NCI-H1105 (cell line): ENCODE data around the gene FUT6.

Source experiments
- DNase-seq: peaks from one replicate; lab custom pipeline; 2025; lab: John Stamatoyannopoulos, UW

The FUT6 gene

DNA sequence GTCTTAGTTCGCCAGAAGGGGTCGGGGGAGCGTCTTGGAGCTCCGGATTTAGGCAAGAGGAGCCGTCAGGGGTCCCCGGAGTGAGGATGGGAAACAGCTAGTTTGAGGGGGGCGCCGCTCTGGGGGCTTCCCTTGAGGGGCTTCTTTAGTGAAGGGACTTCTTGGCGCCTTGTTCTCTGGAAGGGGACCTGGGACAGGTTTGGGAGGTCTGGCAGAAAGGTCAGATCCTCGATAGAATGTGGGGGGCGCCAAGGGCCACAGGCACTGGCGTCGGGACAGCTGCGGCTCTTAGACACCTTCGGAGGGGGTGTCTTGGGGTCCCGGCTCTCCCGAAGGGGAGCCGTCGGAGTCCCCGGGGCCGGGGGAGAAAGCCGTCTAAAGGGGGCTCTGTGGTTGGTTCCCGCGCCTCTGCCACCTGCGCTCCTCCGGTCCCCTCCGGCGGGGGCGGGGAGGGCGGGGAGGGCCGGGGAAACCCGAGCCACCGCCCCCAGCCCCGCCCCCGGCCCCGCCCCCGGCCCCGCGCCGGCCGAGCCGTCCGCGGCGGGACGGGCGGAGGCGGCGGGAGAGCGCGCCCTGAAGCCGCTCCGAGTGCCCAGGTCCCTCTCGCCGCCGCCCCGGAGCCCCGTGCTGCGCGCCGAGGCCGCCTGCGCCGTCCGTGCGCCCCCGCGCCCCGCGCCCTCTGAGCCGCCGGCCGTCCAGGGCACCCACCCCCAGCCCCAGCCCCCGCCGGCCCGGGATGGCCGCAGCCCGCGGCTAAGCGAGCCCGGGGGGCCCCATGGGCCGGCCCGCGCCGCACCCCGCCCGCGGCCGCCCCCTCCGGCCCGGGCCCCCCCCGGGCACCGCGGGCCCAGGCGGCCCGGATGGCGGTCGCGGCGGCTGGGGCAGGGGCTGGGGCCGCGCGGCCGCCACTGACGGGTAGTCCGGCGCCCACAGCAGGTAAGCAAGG lies 34.7 kb downstream of the FUT6 start, which contains the start of gene NRTN:
Gene NRTN (plus strand): TSS at position 552 of the 946 bp plus-strand sequence. CDS start 19,099 bp downstream, outside the sequence.
- DNase-seq, result peak; percentile 47

DNA sequence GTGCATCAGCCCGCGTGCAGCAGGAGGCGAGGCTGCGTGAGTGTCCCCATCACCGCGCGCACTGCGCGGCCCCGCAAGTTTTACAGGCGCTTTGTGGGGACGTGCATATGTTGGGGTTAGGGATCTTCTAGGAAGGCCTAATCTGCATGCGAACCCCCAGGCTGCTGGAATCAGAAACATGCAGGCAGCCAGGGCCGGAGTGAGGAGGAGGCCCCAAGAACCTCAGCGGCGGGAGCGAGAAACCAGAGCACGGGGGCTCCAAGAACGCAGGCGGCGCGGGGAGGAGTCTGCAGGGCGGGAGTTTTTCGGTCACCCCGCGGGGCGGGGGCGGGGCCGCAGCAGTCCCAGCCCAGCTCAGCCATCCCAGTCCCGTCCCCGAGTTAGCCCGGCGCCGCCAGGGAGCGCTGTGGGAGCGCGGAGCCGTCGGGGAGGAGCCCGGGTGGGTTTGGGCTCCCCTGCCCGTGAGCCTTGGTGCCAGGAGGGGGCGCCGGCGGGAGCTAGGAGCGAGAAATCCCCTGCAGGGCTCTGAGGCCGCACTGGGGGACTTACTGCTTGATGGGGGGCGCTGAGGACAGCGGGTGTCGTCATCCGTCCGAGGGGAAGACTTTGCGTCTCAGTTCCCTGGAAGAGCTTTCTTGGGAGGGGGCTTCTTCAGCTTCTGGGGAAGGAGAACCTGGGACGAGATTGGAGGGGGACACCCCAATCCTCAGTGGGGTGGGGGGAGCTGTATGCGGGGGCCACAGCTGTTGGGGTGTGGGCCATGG lies 35.6 kb downstream of the FUT6 start:
- peak; percentile 93 for DNase-seq

DNA sequence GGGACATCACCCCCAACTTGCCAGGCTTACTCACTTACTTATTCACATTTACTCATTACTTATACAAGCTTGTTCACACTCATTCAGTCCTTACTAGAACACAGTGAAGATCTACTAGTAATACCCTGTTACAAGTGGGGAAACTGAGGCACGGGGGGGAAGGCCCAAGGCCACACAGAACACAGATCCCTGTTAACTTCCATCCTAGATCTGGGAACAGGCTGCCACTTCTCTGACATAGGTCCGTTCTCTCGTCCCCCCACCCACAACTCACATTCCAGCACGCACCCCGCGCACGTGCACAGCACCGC lies 36.1 kb downstream of the FUT6 start:
- DNase-seq, result no peak

DNA sequence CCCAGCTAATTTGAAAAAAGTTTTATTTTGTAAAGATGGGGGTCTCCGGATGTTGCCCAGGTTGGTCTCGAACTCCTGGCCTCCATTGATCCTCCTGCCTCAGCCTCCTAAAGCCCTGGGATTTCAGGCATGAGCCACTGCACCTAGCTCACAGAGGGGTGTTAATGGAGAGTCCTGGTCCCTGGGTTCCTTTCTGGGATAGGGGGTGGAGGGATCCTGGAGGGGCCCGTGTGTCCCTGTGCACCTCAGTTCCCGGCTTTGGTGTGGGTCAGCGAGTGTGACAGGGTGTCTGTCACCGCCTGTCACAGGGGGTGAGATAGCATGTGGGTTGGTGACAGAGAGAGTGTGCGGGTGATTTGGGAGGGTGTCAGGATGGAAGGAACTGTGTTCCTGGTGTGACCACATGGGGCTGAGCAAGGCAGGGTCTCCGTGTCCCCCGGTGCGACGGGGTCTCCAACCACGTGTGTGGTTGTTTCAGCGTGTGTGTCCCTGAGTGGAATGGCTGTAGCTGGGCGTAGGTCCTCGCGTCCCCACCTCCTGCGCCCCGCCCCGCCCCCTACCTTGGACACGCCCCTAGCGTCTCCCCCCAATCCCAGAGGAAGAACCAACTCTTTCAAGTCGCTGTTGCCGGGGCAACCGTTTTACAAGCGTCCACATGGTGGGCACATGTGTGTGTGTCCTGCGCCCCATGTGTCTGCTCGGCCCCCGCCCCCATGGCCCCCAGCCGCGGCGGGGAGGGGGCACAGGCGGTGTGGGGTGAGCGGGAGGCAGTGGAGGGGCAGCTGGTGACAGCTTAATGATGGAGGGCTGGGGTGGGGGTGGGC lies 37.5 kb downstream of the FUT6 start:
- DNase-seq, result no peak

DNA sequence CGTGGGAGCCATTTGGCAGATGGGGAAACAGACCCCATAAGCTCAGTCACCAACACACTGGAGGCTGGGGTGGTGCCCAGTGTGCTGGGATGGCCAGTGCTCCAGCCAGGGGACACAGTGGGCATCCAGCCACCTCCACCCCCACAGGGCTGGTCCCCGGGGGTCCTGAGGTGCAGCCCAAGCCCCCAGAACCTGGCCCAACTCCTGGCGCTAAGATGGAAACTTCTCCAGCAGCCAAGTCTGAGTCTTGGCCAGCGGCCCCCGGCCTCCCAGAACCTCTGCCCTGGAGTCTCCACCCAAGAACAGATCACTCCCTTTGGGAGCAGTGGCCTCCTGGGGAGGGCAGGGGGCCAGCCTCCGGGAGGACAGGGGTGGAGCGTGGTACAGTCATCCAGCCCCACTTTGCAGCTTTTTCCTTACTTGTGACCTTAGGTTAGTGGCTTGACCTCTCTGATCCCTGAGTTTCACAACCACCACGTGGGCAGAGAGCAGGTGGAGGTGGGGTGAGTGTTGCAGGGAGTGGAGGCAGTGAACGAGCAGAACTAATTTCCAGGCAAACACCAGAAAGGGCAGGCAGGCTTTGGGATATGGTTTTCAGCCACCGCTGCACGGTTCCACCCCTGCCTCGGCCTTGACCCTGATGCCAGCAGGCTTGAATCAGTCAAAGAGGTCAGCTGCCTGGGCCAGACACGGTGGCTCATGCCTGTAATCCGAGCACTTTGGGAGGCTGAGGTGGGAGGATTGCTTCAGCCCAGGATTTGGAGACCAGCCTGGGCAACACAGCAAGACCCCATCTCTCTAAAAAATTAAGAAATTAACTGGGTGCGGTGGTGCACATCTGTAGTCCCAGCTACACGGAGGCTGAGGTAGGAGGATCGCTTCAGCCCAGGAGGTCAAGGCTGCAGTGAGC lies 38.9 kb downstream of the FUT6 start:
- DNase-seq, result no peak

DNA sequence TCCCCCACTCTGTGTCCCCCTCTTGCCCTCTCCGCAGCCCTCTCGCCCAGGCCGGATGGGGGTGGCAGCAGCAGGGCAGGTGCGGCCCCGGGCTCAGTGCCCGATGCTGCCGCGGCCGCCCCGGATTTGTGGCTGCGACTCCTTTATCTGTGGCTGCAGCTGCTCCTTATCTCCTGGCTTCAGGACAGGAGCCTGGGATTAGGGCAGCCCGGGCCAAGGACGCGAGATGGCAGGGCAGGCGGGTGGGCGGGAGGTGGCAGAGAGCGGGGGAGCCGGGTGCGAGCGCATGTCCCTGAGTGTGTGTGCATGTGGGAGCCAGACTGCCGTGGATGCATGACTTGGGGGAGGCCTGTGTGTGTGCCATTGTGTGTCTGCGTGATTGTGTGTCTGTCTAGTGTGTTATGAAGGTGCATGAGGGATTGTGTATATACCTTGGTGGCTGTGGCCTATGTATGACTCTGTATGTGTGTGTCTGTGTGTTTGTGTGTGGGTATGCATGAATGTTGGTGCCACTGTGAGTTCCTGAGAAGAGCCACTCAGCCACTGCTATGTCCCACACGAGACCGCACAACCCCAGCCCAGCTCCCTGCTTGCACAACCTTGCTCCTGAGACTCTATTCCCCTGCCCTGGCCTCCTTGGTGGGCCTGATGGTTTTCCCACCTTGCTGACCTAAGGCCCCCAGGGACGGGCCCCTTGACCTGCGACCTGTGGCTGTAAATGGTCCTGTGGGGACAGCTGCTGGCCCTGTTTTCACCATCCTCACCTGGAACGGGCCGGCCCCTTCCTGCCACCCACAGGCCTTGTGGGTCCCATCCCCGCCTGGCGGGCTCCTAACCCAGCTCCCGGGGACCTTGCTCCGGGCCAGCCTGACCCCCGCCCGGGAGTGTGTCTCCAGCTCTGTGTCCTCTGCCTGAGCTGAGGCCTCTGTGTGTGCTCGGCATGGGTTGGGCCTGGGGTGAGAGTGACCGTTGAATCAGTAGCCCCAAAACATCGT lies 40.0 kb downstream of the FUT6 start:
- DNase-seq, result peak; percentile 53

DNA sequence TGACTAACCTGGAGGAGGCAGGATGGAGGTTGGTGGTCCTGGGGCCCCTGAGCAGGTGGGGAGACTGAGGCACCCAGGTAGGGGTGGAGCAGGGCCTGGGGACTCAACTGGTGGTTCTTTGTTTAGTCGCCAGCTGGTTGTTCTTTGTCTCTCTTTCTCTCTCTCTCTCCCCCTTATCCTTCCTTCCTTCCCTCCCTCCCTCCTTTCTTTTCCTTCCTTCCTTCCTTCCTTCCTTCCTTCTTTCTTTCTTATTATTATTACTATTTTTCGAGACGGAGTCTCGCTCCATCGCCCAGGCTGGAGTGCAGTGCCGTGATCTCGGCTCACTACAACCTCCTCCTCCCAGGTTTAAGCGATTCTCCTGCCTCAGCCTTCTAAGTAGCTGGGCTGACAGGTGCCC lies 41.3 kb downstream of the FUT6 start:
- no peak for DNase-seq

DNA sequence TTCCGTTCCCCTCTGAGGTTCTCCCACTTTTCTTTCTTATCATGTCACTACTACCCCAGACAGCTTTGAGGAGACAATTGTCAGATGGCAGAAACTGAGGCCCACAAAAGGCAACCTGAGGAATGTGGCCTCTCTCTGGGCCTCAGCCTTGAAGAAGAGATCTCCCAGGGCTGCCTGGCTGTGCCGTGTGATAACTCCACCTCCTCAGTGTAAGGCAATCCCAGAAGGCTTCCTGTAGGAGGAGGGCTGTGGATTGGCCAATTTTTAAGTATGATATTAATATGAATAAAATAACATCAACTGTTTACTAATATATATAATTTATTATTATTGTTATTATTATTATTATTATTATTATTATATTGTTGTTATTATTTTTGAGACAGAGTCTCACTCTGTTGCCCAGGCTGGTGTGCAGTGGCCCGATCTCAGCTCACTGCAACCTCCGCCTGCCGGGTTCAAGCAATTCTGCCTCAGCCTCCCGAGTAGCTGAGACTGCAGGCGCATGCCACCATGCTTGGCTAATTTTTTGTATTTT lies 44.1 kb downstream of the FUT6 start:
- no peak for DNase-seq

DNA sequence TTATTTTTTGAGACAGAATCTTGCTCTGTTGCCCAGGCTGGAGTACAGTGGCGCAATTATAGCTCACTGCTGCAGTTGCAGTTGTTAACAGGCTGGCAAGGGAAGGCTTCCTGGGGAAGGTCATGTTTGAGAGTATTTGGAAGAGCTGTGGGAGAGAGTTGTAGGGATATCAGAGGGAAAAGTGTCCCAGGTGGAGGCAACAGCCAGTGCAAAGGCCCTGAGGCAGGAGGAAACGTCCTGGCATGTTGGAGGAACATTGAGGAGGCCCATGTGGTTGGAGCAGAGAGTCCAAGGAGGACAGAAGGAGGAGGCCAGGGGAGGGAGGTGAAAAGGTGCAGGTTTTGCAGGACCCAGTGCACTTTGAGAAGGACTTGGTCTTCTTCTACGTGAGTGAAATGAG lies 46.3 kb downstream of the FUT6 start:
- no peak for DNase-seq

DNA sequence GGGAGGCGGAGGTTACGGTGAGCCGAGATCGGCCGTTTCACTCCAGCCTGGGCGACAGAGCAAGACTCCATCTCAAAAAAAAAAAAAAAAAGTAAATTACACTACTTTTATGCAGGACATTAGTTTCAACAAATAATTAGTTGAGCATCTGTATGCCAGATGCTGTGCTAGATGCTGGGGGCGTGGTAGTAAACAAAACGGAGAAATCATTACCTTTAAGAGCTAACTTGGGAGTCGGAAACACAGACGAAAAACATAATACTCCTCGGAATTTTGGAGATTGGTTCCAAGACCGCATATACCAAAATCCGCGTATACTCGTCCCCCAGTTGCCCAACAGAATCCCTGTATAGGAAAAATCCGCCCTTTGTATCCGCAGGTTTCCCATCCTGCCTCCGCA lies 47.3 kb downstream of the FUT6 start:
- no peak for DNase-seq

DNA sequence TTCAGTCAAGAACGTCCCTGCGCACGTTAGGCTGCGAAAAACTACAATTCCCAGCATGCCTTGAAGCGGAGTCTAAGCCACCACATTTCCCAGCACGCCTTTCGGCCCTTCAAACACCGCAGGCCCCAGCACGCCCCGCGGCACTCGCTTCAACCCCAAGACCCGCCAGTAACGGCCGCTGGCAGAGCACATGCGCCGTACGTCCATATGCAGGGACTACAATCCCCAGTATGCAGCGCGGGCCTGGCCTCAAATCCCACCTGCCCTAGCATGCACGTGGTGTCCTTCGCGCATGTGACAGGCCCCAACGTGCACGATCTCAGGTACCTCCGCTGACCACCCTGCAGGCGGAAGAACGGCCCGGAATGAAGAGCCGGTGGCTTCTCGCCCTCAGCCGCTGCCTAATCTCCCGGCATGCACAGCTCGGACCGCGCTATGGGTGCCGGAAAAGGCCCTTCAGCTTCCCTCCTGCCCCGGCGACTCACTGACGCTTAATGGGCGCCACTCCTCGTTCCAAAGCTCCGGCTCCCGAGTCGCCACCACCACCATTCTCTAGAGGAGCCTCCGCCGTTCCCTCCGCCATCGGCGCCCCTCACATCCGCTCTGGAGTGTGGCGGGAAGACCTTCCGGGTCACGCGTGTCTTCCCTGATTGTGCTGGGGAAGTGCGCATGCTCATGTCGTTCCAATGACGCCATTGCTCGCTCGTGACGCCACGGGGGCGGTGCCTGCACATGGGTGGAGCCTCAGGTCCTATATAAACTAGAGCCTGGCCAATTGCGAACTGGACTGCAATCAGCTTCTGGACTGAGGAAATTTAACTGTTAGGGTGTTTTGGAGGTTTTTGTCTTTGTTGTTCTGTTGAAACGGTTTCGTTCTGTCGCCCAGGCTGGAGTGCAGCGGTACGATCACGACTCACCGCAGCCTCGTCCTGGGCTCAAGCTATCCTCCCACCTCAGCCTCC lies 48.7 kb downstream of the FUT6 start, which contains the start of gene DUS3L:
Gene DUS3L (minus strand): TSS at position 605 of the 962 bp plus-strand sequence. CDS start 22 bp downstream, at position 583.
- peak; percentile 97 for DNase-seq

DNA sequence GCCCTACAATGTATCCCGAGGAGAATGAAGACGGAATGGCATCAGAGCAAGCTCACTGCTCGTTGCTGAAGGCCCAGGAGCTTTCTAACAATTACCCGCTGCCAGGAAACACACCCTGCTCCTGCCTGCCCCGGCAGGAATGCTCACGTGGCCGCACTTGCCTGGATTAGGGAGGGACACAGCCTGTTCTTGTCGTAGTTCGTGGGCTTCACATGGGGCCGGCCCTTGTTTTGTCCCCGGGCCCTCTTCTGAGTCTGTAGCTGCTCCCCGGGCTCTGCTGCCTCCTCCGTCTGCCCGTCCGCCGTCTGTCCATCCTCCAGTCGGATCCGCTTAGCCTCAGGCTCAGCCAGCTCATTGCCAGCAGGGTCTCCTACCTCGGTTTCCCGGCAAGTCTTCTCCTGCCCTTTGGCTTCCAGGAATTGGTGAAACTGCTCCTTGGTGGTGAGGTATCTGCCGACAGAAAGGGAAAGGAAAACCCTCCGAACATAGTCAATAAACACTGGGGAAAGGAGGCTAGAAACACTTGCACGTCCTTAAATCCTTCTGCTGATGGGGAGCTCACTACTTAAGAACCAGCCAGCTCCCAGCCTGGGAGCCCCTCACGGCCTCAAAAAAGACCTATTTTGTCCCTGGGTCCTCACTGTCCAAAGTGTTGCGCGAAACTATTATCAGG lies 49.5 kb downstream of the FUT6 start:
- DNase-seq, result no peak

DNA sequence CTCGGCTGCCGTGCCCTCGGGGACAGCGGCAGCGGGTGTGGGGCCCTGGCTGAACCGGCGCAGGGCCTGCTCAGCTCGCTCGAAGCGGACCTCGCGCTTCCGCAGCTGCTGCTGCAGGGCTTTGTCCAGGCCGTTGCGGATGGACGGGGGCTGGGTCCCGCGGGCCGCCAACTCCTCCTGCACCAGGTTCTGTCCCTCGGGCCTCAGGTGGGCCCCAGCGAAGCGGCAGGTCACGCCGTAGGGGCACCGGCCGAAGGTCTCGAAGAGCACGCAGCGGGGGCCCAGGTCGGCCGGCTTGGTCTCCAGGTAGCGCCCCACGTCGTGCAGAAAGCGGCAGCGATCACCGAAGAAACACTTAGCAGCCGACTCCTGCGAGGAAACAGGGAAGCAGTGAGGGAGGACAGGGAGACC lies 50.1 kb downstream of the FUT6 start:
- DNase-seq, result no peak

DNA sequence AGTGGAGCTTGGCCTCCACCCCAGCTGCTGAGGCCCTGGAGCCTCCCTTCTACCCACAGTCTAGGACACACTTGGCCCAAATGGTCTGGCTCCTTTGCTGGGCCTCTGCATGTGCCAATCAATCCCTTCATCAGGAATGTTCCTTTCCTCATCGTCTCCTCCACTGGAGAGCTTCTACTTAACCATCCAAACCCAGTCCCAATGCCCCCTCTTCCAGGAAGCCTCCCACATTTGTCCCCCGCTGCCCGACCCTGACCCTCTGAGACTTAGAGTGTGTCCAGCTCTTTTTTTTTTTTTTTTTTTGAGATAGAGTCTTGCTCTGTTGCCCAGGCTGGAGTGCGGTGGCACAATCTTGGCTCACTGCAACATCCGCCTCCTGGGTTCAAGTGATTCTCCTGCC lies 51.1 kb downstream of the FUT6 start:
- no peak for DNase-seq

DNA sequence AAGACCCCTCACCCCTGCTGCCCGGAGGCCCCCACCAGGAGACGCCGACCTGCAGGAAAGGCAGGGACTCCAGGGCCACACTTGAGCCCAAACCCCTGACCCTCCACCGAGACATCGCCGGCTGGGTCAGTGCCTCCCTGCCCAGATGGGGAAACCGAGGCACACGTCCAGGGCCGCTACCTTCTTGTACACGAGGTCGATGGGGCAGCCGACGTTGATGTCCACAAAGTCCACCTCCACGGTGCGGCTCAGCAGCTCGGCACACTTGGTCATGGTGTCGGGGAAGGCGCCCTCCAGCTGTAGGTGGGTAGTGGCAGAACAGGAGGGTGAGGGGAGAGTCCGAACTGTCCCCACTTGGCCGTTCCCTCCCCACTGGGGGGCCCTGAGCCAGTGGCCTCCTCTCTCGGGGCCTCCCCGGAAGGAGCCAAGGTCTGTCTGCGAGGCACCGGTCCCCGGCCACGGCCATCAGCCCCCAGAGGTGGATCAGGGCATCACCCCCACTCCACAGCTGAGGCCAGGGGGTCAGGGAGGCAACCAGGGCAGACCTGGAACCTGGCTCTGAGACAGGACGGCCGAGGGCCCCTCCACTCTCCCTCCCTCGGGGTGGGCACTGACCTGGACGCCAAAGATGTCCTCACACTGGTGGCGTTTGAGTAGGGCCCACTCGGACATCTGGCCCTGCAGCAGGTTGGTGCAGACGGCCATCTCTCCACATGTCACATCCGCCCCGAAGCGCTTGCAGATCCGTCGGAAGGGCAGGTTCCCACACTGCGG lies 51.9 kb downstream of the FUT6 start:
- DNase-seq, result no peak

DNA sequence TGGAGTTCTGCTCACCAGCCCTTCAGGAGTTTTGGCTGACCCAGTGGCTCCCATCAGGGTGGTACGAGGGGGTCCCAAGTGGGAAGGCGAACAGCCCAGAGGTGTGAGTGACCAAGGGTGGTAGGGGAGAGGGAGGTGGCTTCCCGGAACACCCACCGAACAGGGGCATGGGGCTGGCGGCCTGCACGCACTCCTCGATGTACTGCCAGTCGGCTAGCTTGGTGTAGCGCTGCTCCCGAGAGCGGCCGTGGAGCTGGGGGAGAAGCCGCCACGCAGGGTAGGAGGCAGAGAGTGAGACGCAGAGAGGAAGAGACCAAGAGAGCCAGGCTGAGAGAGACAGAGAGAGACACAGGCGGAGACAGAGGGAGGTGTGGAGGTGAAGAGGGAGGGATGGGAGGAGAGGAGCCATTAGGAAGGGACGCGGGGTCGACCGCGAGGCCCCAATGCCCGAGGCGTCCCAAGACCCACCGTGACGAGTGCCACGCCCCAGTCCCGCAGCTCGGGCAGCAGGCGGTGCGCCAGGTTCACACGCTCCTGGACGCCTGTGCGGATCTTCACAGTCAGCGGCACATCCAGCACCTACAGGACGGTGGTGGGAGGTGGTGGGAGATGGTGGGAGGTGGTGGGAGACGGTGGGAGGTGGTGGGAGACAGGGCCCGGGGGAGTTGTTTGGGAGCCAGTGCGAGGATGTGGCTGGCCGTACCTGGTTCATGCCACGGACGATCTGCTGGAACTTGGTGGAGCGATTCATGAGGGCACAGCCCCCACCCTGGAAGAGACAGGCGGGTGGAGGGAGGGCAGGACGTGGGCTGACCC lies 52.7 kb downstream of the FUT6 start:
- no peak for DNase-seq
